Stromal cell of bone marrow (primary cell): ENCODE results near the gene LYPD6B.

Experiments used
- DNase-seq: peaks from one replicate; pipeline ENCODE4 v3.0.0-alpha.2; 2012; ENCODE audit warnings: low read depth

Gene LYPD6B

GRCh38 chr2:149161481-149162225, 123.2 kb downstream of the LYPD6B start:
- DNase-seq: no peak

- DNase-seq: no peak
Observed at GRCh38 chr2:149164296-149164695, 125.8 kb downstream of the LYPD6B start.

- no peak for DNase-seq
Observed at GRCh38 chr2:149164827-149165226, 126.3 kb downstream of the LYPD6B start.

GRCh38 chr2:149167001-149167780, 128.7 kb downstream of the LYPD6B start:
- no peak for DNase-seq

DNA sequence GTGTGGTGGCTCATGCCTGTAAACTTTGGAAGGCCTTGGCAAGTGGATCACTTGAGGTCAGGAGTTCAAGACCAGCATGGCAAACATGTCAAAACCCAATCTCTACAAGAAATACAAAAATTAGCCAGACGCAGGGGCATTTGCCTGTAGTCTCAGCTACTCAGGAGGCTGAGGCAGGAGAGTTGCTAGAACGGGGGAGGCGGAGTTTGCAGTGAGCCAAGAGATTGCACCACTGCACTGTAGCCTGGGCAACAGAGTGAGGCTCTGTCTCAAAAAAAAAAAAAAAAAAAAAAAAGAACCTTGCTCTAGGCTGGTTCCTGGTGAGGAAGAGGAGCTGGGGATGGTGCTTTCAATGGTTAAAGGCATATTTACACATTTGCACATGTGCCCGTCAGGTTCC, 129.4 kb downstream of the LYPD6B start:
- no peak for DNase-seq

- no peak for DNase-seq
Observed at GRCh38 chr2:149169656-149170055, 131.2 kb downstream of the LYPD6B start.

GRCh38 chr2:149170156-149170555, 131.7 kb downstream of the LYPD6B start:
- no peak for DNase-seq

GRCh38 chr2:149170911-149171310, 132.4 kb downstream of the LYPD6B start:
- DNase-seq: no peak

- no peak for DNase-seq
Observed at GRCh38 chr2:149173220-149173619, 134.7 kb downstream of the LYPD6B start.

GRCh38 chr2:149175956-149176355, 137.5 kb downstream of the LYPD6B start:
- DNase-seq: no peak

DNA sequence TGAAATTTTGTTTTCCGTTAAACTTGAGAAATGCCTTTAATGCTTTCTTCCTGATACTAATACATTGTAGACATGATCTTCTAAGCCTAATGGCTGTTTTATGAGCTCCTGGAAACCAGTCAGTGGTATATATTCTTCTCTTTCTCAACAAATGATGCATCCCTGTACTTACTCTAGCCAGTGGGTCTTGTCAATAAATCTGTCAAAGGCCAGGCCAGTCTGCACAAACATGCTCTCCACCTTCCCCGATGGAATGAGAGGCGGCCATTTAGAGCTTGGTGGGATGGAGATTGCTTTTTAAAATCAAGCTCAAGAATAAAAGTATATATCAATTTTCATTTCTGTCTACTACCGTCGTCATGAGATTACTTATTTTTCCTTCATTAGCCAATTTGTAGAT, 140.1 kb downstream of the LYPD6B start:
- no peak for DNase-seq

- no peak for DNase-seq
Observed at GRCh38 chr2:149180226-149180875, 141.9 kb downstream of the LYPD6B start.

DNA sequence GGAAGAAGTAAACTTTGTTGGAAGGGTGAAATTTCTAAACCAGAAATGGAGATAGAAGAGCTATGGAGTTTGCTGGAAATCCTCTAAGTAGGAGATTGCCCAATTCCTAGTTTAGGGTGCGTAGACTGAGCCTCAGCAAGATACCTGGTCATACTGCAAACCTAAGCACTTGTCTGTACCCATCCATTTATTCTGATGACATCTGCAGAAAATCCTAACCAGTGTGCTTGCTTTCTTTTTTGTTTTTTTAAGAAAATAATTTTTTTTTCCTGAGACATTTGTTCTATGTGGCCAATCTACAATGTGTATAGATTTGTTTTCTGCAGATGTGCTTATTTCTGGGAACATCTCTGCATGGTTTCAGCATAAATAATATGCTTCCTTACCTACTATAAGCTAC, 144.7 kb downstream of the LYPD6B start:
- DNase-seq: no peak

- DNase-seq: no peak
Observed at GRCh38 chr2:149184991-149185390, 146.5 kb downstream of the LYPD6B start.

DNA sequence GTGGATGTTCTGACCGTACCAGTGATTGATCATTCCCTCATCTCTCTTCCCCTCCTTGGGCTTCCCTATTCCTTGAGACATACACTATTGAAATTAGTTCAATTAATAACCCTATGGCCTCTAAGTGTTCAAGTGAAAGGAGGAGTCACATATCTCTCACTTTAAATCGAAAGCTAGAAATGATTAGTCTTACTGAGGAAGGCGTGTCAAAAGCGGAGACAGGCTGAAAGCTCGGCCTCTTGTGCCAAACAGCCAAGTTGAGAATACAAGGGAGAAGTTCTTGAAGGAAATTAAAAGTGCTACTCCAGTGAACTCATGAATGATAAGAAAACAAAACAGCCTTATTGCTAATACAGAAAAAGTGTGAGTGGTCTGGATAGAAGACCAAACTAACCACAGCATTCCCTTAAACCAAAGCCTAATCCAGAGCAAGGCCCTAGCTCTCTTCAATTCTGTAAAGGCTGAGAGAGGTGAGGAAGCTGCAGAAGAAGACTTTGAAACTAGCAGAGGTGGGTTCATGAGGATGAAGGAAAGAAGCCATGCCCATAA, 147.5 kb downstream of the LYPD6B start:
- DNase-seq: no peak

GRCh38 chr2:149187057-149187456, 148.6 kb downstream of the LYPD6B start:
- no peak for DNase-seq

- DNase-seq: no peak
Observed at GRCh38 chr2:149188291-149188690, 149.8 kb downstream of the LYPD6B start.

DNA sequence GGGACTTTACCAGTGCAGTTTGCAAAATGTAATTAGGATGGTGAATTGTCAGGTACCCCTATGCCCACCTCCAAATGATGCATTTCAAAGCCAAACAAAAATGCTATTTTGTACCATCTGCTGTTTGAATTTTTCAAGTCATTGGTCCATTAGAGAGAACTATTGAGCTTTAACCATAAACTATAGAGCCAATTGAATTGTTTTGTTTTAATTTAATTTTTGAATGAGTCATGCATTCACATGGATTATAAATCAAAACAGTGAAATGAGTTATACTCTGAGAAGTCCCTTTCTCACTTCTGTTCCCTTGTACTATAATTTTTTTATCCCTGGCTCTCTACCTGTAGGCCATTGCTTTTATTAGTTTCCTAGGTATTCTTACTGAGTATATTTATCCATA, 151.3 kb downstream of the LYPD6B start:
- no peak for DNase-seq

DNA sequence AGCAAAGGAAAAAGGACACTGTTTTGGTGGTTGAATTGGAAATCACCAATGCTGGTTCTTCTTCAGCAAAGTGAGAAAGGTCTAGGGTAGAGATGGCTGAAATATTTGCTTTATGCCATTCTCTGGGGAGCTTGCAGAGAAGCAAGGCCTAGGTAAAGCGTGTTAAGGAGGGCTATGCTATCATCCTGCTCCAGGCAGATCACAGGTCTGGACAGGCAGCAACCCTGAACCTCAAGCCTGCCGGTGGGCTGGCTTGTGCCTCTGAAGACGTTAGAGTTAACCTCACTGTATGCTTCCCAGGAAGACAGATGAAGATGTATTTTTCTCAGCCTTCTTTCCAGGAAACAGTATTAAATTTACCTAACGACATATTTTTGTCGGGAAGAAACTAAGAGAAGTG, 153.4 kb downstream of the LYPD6B start:
- no peak for DNase-seq

DNA sequence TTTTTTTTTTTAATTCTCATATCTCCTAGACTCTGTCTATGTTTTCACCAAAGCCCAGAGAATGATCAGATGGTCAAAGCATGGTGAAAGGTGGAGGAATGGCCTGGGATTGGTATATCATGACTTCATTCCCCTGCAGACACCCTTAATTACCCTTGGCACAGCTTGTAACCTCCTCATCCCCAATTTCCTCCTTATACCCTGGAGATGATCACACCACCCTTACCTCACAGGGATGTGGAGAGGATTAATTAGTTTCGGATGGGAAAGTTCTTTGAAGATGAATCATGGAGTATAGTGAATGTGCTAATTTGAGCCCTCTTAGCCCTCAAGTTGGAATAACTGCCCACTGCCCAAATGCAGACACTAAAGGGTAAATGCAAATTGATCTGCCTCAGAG, 153.9 kb downstream of the LYPD6B start:
- no peak for DNase-seq

DNA sequence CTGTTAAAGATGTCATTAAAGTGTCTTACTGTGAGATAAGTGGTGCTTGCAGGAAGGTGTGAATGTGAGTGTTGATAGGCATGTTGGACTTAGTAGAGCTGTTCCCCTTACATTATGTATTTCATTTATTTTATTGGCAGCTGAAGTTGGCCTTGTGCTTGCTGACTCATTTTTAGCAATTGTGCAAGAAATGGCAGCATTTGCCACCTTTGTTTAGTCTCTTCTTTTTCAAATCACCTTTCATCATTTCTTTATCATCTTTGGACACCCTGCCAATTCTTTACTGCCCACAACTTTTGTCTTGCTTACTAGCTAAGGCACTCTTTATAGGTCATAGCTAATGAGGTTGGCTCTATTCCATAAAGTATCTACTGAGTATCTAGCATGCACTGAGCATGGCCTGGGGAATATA, 161.6 kb downstream of the LYPD6B start:
- no peak for DNase-seq

DNA sequence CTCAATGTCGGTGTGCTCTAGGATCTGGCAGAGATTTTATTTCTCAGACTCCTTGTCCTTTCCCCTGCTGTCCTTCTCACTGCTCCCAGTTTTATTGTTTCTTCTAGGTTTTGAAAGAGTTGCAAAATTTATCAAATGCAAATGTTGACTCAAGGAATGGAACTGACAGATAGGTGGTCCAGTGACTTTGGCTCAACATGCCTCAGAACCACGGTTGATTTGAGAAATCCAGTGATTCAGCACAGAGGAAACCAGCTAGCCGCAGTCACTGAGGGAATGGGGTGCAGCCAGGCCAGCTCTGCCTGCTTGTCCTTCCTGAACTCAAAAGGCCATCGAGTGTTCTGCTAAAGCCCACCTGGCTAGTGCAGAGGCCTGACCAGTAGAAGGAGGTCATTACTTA, 166.2 kb downstream of the LYPD6B start:
- no peak for DNase-seq

DNA sequence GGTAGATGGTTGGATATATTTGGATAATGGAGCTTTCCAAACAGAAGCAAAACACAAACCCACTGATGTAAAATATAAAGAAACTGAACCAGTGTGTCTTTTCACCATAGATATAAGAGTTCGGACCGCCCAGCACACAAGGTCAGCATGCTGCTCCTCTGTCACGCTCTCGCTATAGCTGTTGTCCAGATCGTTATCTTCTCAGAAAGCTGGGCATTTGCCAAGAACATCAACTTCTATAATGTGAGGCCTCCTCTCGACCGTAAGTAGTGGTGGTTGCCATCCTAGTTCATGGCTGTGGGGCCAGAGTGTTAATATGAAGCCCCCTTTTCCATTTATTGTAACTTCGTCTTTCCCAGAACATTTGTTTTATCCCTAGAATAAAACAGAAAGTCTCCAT, 166.6 kb downstream of the LYPD6B start:
- DNase-seq: no peak
